DND-41 (cell line): ENCODE results near the gene IFIT1B.

ENCODE experiments used
- CTCF ChIP-seq: IDR thresholded peaks from 2 replicates; pipeline ENCODE4 v1.5.1; 2012; ENCODE audit warnings: borderline replicate concordance, low read length, moderate library complexity, mild to moderate bottlenecking; ENCODE audit not compliant: poor library complexity, severe bottlenecking; ENCODE audit errors: extremely low read depth
- EZH2 ChIP-seq: IDR thresholded peaks from 3 replicates; pipeline ENCODE4 v1.6.1; 2012; ENCODE audit warnings: borderline replicate concordance, low read depth, mild to moderate bottlenecking, moderate library complexity, low read length, inconsistent platforms; ENCODE audit not compliant: severe bottlenecking

- TF ChIP-seq CTCF: no peak
- TF ChIP-seq EZH2: no peak
Measured at GRCh38 chr10:89414146-89414878, 36.5 kb downstream of the IFIT1B start, which contains the start of gene IFIT5.
